CD4-positive, alpha-beta memory T cell (primary cell): Measurements from ENCODE around the gene RITA1. TPM values are rescaled to one million over a fixed set of nuclear protein-coding genes. Genes with fewer than 3 reads are reported as not detected.

Source experiments
- CTCF ChIA-PET: fragments of 350-600 bp; sonication (Branson Sonifier 250); formaldehyde crosslinking; loops from one replicate; lab custom pipeline; 2021; ENCODE audit warnings: inconsistent platforms; ENCODE audit not compliant: partially characterized antibody; lab: Charles Lee
- POLR2A ChIA-PET: fragments of 350-600 bp; sonication (Branson Sonifier 250); formaldehyde crosslinking; loops from one replicate; lab custom pipeline; 2021; ENCODE audit not compliant: partially characterized antibody; lab: Charles Lee
- DNase-seq, 5 donors: peaks; one replicate each; pipeline versions ENCODE4 v3.0.0 to v3.0.0-alpha.2; 2020 to 2022; ENCODE audit warnings: mixed read lengths in 1 of 5
- H3K27ac ChIP-seq: one replicate; pipeline ENCODE4 v1.7.0; 2013; ENCODE audit warnings: low read depth, low read length
- H3K27me3 ChIP-seq: 2 replicates; pipeline ENCODE4 v1.7.0; 2013; ENCODE audit warnings: mild to moderate bottlenecking, low read length, moderate library complexity; ENCODE audit not compliant: insufficient read depth
- H3K36me3 ChIP-seq: 2 replicates; pipeline ENCODE4 v1.7.0; 2013; ENCODE audit warnings: mild to moderate bottlenecking, low read length, moderate library complexity; ENCODE audit not compliant: insufficient read depth
- H3K4me1 ChIP-seq: 2 replicates; pipeline ENCODE4 v1.7.0; 2013; ENCODE audit warnings: mild to moderate bottlenecking, low read length, moderate library complexity; ENCODE audit not compliant: insufficient read depth
- H3K4me3 ChIP-seq, 2 donors: one replicate each; pipeline ENCODE4 v1.7.0; 2013; ENCODE audit warnings: low read length in 2 of 2, mild to moderate bottlenecking in 1 of 2
- H3K9me3 ChIP-seq, 2 donors: one replicate each; pipeline ENCODE4 v1.7.0; 2013; ENCODE audit warnings: low read length in 2 of 2, control low read depth in 1 of 2; ENCODE audit not compliant: control insufficient read depth in 1 of 2
- H3K27ac Mint-ChIP-seq, 7 donors: one replicate each; pipeline ENCODE4 v1.8.0; 2020 to 2021; ENCODE audit warnings: mixed read lengths in 7 of 7, mild to moderate bottlenecking in 6 of 7, inconsistent platforms in 3 of 7, moderate library complexity in 3 of 7
- H3K27me3 Mint-ChIP-seq, 2 donors: one replicate each; pipeline ENCODE4 v1.8.0; 2020 to 2021; ENCODE audit warnings: mixed read lengths in 2 of 2
- H3K36me3 Mint-ChIP-seq, 2 donors: one replicate each; pipeline ENCODE4 v1.8.0; 2020 to 2021; ENCODE audit warnings: mixed read lengths in 2 of 2, inconsistent platforms in 1 of 2, mild to moderate bottlenecking in 1 of 2
- H3K4me1 Mint-ChIP-seq, 4 donors: one replicate each; pipeline ENCODE4 v1.8.0; 2020 to 2021; ENCODE audit warnings: mixed read lengths in 4 of 4, mild to moderate bottlenecking in 1 of 4
- H3K4me3 Mint-ChIP-seq, 8 donors: one replicate each; pipeline ENCODE4 v1.8.0; 2020 to 2021; ENCODE audit warnings: mixed read lengths in 8 of 8, mild to moderate bottlenecking in 7 of 8, moderate library complexity in 6 of 8, inconsistent platforms in 3 of 8
- H3K9me3 Mint-ChIP-seq, 8 donors: one replicate each; pipeline ENCODE4 v1.8.0; 2020 to 2021; ENCODE audit warnings: mixed read lengths in 8 of 8, mild to moderate bottlenecking in 5 of 8, inconsistent platforms in 3 of 8, moderate library complexity in 1 of 8
- intact Hi-C: fragments of 100-400 bp; cut with micrococcal nuclease; formaldehyde crosslinking; loops from one replicate; pipeline ENCODE4 v1.15.1; 2023
- polyA plus RNA-seq, 2 donors: library from polyadenylated mRNA; unstranded; fragments of 300-500 nt; fragmentation: Illumina TruSeq; gene quantifications; one replicate each; pipeline ENCODE4 v1.2.3, GENCODE V29; 2021
- total RNA-seq, 2 experiments: library from RNA; stranded (reverse); gene quantifications; one replicate each; pipeline ENCODE4 v1.2.3, GENCODE V29; 2021

Gene RITA1
- total and polyA plus RNA-seq, 4 experiments from 2014 or later = 12.8 to 25.9 (median 16.8) TPM

DNA sequence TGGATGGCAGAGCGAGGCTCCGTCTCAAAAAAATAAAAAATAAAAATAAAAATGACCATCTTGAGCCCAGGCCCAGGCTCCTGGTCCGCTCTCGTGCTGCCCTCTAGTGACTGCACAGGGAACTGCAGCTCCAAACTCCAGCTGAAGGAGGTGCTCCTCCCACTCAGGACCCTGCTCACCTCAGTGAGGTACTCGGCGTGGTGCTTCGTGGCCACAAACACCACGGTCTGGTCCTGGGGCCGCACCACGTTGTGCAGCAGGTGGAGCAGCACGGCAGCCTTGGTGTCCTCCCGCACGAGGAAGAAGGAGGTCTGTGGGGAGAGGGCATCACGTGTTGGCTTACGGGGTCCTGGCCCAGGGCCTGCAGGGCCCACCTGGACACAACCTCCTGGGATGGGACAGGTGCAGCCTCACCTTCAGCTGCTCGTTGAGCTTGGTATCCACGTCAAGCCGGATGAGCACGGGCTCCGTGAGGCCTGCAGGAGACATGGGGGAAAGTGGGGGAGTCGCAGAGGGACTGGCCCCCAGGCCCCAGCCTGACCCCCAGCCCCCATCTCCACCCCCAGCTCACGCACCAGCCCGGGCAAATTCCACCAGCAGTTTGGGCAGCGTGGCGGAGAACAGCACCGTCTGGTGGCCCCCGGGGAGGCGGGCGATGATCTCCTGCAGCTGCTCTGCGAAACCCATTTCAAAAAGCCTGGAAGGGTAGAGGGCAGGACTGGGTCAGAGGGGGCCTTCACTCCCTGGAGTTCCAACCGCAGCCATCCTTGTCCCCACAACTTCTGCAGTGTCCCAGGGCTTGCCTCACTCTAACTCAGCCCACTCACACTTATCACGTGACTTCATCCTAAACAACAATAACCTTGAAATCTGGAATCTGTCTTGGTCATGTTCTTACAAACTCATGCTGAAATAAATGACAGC, 10.8 kb upstream of the RITA1 start:
- intact Hi-C loops = loop anchor here (1.0 to 2.0 kb wide), 3 partner anchors 76 to 181 kb away; no protein-coding TSS in a partner anchor
- ChIA-PET CTCF (interaction anchor here (0.7 to 7.3 kb wide), 46 partner anchors 9 to 275 kb away, joined by 3 to 38 read pairs (median 5); partner anchors contain the start of gene TPCN1), POLR2A (interaction anchor here (0.7 to 1.2 kb wide), 3 partner anchors 10 to 183 kb away, joined by 3 read pairs; no protein-coding TSS in a partner anchor)
- Histone ChIP-seq H3K27me3 (no peaks in the 10 kb centered on the region), H3K27ac (no peak overlapping the region), H3K36me3 (peaks cover 74% of the 10 kb centered on the region), H3K9me3 (no peaks in the 10 kb centered on the region), H3K4me3 (no peak overlapping the region), H3K4me1 (no peaks in the 10 kb centered on the region)
- no peaks in the 10 kb centered on the region for H3K9me3 Mint-ChIP-seq
- H3K27me3 Mint-ChIP-seq = no peaks in the 10 kb centered on the region
- H3K27ac Mint-ChIP-seq = peak overlapping the region in 4 of 7 donors; percentile 42 to 80 (median 66)
- DNase-seq = peak; percentile 67 to 72 (median 68)
- H3K4me1 Mint-ChIP-seq = peaks cover 2 to 7% (median 4%) of the 10 kb centered on the region in 4 donors
- peaks cover 61 to 84% of the 10 kb centered on the region in 2 donors for H3K36me3 Mint-ChIP-seq
- no peak overlapping the region for H3K4me3 Mint-ChIP-seq

DNA sequence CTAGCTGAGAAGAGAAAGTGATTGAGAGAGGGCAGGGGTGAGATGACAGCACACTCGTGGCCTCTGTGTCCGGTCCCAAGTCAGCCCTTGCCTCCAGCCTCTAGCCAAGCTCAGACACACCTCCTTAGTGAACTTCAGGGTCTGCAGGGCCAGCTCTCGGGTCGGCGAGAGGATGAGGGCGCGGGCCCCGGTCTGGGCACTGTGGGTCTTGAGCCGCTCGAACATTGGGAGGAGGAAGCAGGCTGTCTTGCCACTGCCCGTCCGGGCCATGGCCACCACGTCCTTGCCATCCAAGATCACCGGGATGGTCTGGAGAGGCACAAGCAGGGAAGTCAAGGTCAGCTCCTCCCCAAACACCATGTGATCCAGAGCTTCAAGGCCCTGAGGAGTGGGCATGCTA, 6.5 kb upstream of the RITA1 start:
- Mint-ChIP-seq H3K27me3 (no peaks in the 10 kb centered on the region), H3K4me1 (peaks cover 9 to 26% (median 13%) of the 10 kb centered on the region in 4 donors), H3K36me3 (peaks cover 38 to 68% of the 10 kb centered on the region in 2 donors), H3K27ac (no peak overlapping the region), H3K4me3 (no peak overlapping the region), H3K9me3 (peaks cover 0 to 1% (median 0%) of the 10 kb centered on the region in 8 donors)
- H3K27ac ChIP-seq = no peak overlapping the region
- H3K4me1 ChIP-seq = peaks cover 20% of the 10 kb centered on the region
- ChIA-PET POLR2A (no interaction called here), CTCF (interaction anchor here (1.8 to 7.3 kb wide), 2 partner anchors 9 to 130 kb away, joined by 3 to 37 read pairs; no protein-coding TSS in a partner anchor)
- no peaks in the 10 kb centered on the region for H3K27me3 ChIP-seq
- intact Hi-C loops = no loop called here
- H3K9me3 ChIP-seq = no peaks in the 10 kb centered on the region
- H3K4me3 ChIP-seq = no peak overlapping the region
- no peak for DNase-seq
- H3K36me3 ChIP-seq = peaks cover 48% of the 10 kb centered on the region

GRCh38 chr12:113180333-113180732, 5.2 kb upstream of the RITA1 start:
- ChIA-PET CTCF (interaction anchor here (1.1 to 7.3 kb wide), 3 partner anchors 9 to 131 kb away, joined by 3 to 37 read pairs (median 5); no protein-coding TSS in a partner anchor), POLR2A (no interaction called here)
- Histone ChIP-seq H3K27ac (no peak overlapping the region), H3K4me3 (no peak overlapping the region), H3K4me1 (peaks cover 25% of the 10 kb centered on the region), H3K9me3 (no peaks in the 10 kb centered on the region), H3K27me3 (no peaks in the 10 kb centered on the region), H3K36me3 (peaks cover 47% of the 10 kb centered on the region)
- Mint-ChIP-seq H3K27ac (no peak overlapping the region), H3K4me3 (no peak overlapping the region), H3K36me3 (peaks cover 31 to 64% of the 10 kb centered on the region in 2 donors), H3K9me3 (peaks cover 0 to 1% (median 0%) of the 10 kb centered on the region in 8 donors), H3K4me1 (peaks cover 10 to 30% (median 15%) of the 10 kb centered on the region in 4 donors), H3K27me3 (no peaks in the 10 kb centered on the region)
- intact Hi-C loops = loop anchor here (10.0 kb wide), 1 partner anchor 276 kb away; the partner anchor contains the start of gene OAS1
- DNase-seq = no peak

DNA sequence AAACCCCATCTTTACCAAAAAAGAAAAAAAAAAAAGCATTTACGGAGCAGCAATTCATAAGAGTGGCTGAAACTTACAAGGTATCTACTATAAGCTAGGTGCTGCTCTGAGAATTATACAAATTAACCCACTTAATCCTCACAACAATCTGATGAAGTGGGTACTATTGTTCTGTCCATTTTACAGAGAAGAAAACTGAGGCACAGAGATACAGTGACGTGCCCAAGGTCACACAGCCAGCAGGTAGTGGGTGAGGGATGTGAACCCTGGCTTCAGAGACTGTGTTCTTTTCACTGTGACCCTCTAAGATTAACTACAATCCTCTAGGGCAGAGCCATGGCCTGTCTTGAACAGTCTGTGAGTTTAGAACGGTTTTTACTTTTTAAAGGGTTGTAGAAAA, 3.5 kb upstream of the RITA1 start:
- H3K27ac Mint-ChIP-seq = peak overlapping the region in 2 of 7 donors; percentile 13 to 60
- ChIA-PET POLR2A (no interaction called here), CTCF (interaction anchor here (0.7 to 7.3 kb wide), 2 partner anchors 133 to 244 kb away, joined by 3 to 37 read pairs; no protein-coding TSS in a partner anchor)
- no peaks in the 10 kb centered on the region for H3K27me3 Mint-ChIP-seq
- H3K36me3 Mint-ChIP-seq = peaks cover 20 to 60% of the 10 kb centered on the region in 2 donors
- H3K4me1 Mint-ChIP-seq = peaks cover 20 to 42% (median 26%) of the 10 kb centered on the region in 4 donors
- peaks cover 0 to 1% (median 0%) of the 10 kb centered on the region in 8 donors for H3K9me3 Mint-ChIP-seq
- intact Hi-C loops = loop anchor here (10.0 kb wide), 1 partner anchor 277 kb away; the partner anchor contains the start of gene OAS1
- H3K4me1 ChIP-seq = peaks cover 37% of the 10 kb centered on the region
- peaks cover 42% of the 10 kb centered on the region for H3K36me3 ChIP-seq
- no peaks in the 10 kb centered on the region for H3K27me3 ChIP-seq
- H3K27ac ChIP-seq = no peak overlapping the region
- H3K9me3 ChIP-seq = no peaks in the 10 kb centered on the region
- H3K4me3 ChIP-seq = no peak overlapping the region
- peak overlapping the region in 1 of 8 donors; percentile 22 for H3K4me3 Mint-ChIP-seq
- DNase-seq = no peak

- no peaks in the 10 kb centered on the region for H3K27me3 Mint-ChIP-seq
- peaks cover 42% of the 10 kb centered on the region for H3K4me1 ChIP-seq
- peaks cover 24 to 47% (median 32%) of the 10 kb centered on the region in 4 donors for H3K4me1 Mint-ChIP-seq
- H3K36me3 Mint-ChIP-seq = peaks cover 10 to 49% of the 10 kb centered on the region in 2 donors
- ChIA-PET POLR2A (interaction anchor here (0.8 to 6.1 kb wide), 3 partner anchors 30 to 96 kb away, joined by 3 to 55 read pairs (median 4); partner anchors contain the start of gene TPCN1), CTCF (interaction anchor here (2.5 kb wide), 1 partner anchor 9 kb away, joined by 14 read pairs; no protein-coding TSS in a partner anchor)
- H3K9me3 ChIP-seq = no peaks in the 10 kb centered on the region
- H3K27ac Mint-ChIP-seq = peak overlapping the region in 5 of 7 donors; percentile 13 to 98 (median 74)
- peaks cover 0 to 1% (median 0%) of the 10 kb centered on the region in 8 donors for H3K9me3 Mint-ChIP-seq
- peak overlapping the region; percentile 17 to 96 (median 56) for H3K4me3 Mint-ChIP-seq
- no peak for DNase-seq
- peaks cover 30% of the 10 kb centered on the region for H3K36me3 ChIP-seq
- intact Hi-C loops = loop anchor here (10.0 kb wide), 1 partner anchor 278 kb away; the partner anchor contains the start of gene OAS1
- H3K27ac ChIP-seq = peak overlapping the region; percentile 30
- H3K4me3 ChIP-seq = no peak overlapping the region
- H3K27me3 ChIP-seq = no peaks in the 10 kb centered on the region
Observed at GRCh38 chr12:113183030-113183589, 2.4 kb upstream of the RITA1 start.

GRCh38 chr12:113184098-113184899, 1.2 kb upstream of the RITA1 start:
- peak overlapping the region; percentile 95 to 98 (median 96) for H3K4me3 Mint-ChIP-seq
- ChIA-PET POLR2A (interaction anchor here (0.6 to 6.1 kb wide), 11 partner anchors 10 to 277 kb away, joined by 3 to 55 read pairs (median 6); partner anchors contain the start of genes OAS1, OAS2, SLC8B1 and TPCN1), CTCF (interaction anchor here (2.5 kb wide), 1 partner anchor 10 kb away, joined by 14 read pairs; no protein-coding TSS in a partner anchor)
- no peaks in the 10 kb centered on the region for H3K27me3 Mint-ChIP-seq
- H3K4me3 ChIP-seq = peak overlapping the region; percentile 74 to 91
- peaks cover 0 to 1% (median 0%) of the 10 kb centered on the region in 8 donors for H3K9me3 Mint-ChIP-seq
- peaks cover 26 to 51% (median 35%) of the 10 kb centered on the region in 4 donors for H3K4me1 Mint-ChIP-seq
- no peak for DNase-seq
- H3K36me3 ChIP-seq = peaks cover 18% of the 10 kb centered on the region
- intact Hi-C loops = loop anchor here (1.0 to 10.0 kb wide), 2 partner anchors 31 to 279 kb away; partner anchors contain the start of gene OAS1
- peaks cover 42% of the 10 kb centered on the region for H3K4me1 ChIP-seq
- H3K9me3 ChIP-seq = no peaks in the 10 kb centered on the region
- H3K27ac Mint-ChIP-seq = peak overlapping the region; percentile 95 to 98 (median 97)
- H3K27me3 ChIP-seq = no peaks in the 10 kb centered on the region
- peak overlapping the region; percentile 92 for H3K27ac ChIP-seq
- peaks cover 13 to 41% of the 10 kb centered on the region in 2 donors for H3K36me3 Mint-ChIP-seq
